Immature natural killer cell (primary cell): Measurements from ENCODE around the gene ST7L. TPM values are rescaled to one million over a fixed set of nuclear protein-coding genes. Genes with fewer than 3 reads are reported as not detected.

Experiments
- DNase-seq, 3 donors: peaks; one replicate each; pipeline ENCODE4 v3.0.0; 2022; ENCODE audit warnings: mixed read lengths in 1 of 3
- H3K27ac Mint-ChIP-seq, 6 donors: one replicate each; pipeline ENCODE4 v1.8.0; 2020; ENCODE audit warnings: mixed read lengths in 6 of 6, mild to moderate bottlenecking in 5 of 6, inconsistent platforms in 4 of 6, moderate library complexity in 3 of 6
- H3K27me3 Mint-ChIP-seq, 3 donors: one replicate each; pipeline ENCODE4 v1.8.0; 2020 to 2021; ENCODE audit warnings: low read depth in 3 of 3, mild to moderate bottlenecking in 3 of 3, mixed read lengths in 3 of 3, moderate library complexity in 3 of 3, inconsistent platforms in 1 of 3
- H3K36me3 Mint-ChIP-seq, 3 donors: one replicate each; pipeline ENCODE4 v1.8.0; 2020; ENCODE audit warnings: mixed read lengths in 3 of 3, inconsistent platforms in 2 of 3, mild to moderate bottlenecking in 2 of 3
- H3K4me1 Mint-ChIP-seq, 2 donors: one replicate each; pipeline ENCODE4 v1.8.0; 2020; ENCODE audit warnings: inconsistent platforms in 2 of 2, mild to moderate bottlenecking in 2 of 2, mixed read lengths in 2 of 2, moderate library complexity in 1 of 2
- H3K4me3 Mint-ChIP-seq, 5 donors: one replicate each; pipeline ENCODE4 v1.8.0; 2020; ENCODE audit warnings: mild to moderate bottlenecking in 5 of 5, mixed read lengths in 5 of 5, inconsistent platforms in 3 of 5, moderate library complexity in 3 of 5
- H3K9me3 Mint-ChIP-seq, 6 donors: one replicate each; pipeline ENCODE4 v1.8.0; 2020; ENCODE audit warnings: mild to moderate bottlenecking in 6 of 6, mixed read lengths in 6 of 6, inconsistent platforms in 4 of 6, moderate library complexity in 3 of 6
- polyA plus RNA-seq, 3 donors: library from polyadenylated mRNA; unstranded; fragments of 300-500 nt; fragmentation: Illumina TruSeq; gene quantifications; one replicate each; pipeline ENCODE4 v1.2.3, GENCODE V29; 2021

The ST7L gene
- polyA plus RNA-seq, 3 donors from 2014 or later, result 8.4 to 15.2 (median 11.4) TPM

DNA sequence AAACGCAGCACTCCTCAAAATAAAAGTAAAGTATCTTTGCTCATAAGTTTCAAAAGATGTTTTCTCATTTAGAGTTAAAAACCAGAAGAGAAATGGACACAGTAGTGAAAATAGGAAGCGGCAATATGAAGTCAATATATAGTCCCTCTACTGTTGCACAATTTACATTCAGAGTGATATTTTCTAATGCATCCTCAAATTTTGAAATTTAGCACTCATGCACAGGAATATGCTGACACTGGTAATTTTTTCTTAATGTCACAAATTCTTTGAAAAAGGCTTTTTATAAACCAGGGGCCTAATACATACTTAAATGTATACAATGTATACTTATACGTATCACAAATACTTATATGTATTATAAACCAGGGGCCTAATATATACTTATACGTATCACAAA, 19.5 kb downstream of the ST7L start:
- H3K4me3 Mint-ChIP-seq, result no peak overlapping the region
- H3K36me3 Mint-ChIP-seq, result peaks cover 8 to 12% (median 10%) of the 10 kb centered on the region in 3 donors
- no peaks in the 10 kb centered on the region for H3K27me3 Mint-ChIP-seq
- H3K9me3 Mint-ChIP-seq, result no peaks in the 10 kb centered on the region
- H3K4me1 Mint-ChIP-seq, result no peaks in the 10 kb centered on the region
- no peak overlapping the region for H3K27ac Mint-ChIP-seq
- no peak for DNase-seq

DNA sequence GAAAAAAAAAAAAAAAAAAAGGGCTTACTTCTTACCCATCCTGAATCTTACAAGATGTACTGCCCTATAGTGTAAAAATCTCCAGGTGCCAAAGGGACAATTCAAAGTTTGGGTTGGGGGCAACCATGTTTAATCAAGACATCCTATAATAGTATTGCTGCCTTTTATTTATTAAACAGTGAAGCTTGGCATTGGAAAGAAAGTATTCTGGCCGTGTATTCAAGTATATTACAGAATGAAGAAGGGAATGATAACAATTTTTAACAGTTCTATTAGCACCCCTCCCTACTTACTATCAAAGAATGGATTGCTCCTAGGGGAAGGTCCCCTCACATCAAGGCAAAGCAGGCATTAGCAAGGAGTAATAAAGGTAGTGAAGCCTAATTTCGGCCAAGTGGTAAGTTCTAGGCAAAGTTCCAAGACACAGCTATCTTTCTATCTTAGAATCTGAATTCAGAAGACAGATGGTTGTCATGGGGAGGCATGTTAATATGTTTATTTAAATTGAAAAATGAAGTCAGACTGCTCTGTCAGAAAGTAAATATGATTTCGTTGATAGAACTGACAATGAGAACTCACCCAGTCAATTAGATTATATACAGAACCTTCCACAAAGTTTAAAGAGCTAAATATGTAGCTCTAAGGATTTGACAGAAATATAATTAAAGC, 24.6 kb downstream of the ST7L start:
- peaks cover 0 to 2% (median 0%) of the 10 kb centered on the region in 6 donors for H3K9me3 Mint-ChIP-seq
- H3K4me3 Mint-ChIP-seq, result no peak overlapping the region
- H3K27ac Mint-ChIP-seq, result no peak overlapping the region
- no peaks in the 10 kb centered on the region for H3K27me3 Mint-ChIP-seq
- H3K4me1 Mint-ChIP-seq, result no peaks in the 10 kb centered on the region
- peaks cover 10 to 19% (median 14%) of the 10 kb centered on the region in 3 donors for H3K36me3 Mint-ChIP-seq
- no peak for DNase-seq

- H3K27me3 Mint-ChIP-seq, result peaks cover 0 to 2% (median 0%) of the 10 kb centered on the region in 3 donors
- no peak for DNase-seq
- H3K4me3 Mint-ChIP-seq, result no peak overlapping the region
- H3K9me3 Mint-ChIP-seq, result peaks cover 0 to 2% (median 0%) of the 10 kb centered on the region in 6 donors
- no peak overlapping the region for H3K27ac Mint-ChIP-seq
- no peaks in the 10 kb centered on the region for H3K4me1 Mint-ChIP-seq
- H3K36me3 Mint-ChIP-seq, result peaks cover 14 to 28% (median 27%) of the 10 kb centered on the region in 3 donors
These were observed 29.2 kb downstream of the ST7L start for GRCh38 chr1:112589766-112590165.

DNA sequence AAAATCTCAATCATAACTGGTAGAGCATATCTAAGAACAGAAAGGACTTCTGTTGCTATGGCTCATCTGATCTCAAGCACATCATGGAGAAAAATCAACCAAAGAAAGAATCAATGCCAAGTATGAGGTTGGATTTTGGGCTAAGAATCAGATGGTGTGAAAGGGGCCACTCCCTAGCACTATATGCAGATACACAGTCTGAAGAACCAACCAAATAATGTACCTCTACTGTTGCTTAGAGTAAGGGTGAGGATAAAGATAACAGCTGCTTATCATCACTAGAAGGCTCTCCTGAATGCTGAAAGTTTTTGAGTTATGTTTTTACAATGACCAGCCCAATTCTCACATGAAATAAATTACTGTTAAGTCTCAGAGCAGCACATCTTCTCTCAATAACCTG, 35.6 kb downstream of the ST7L start:
- no peak overlapping the region for H3K27ac Mint-ChIP-seq
- no peak overlapping the region for H3K4me3 Mint-ChIP-seq
- H3K36me3 Mint-ChIP-seq, result peaks cover 0 to 22% (median 11%) of the 10 kb centered on the region in 3 donors
- no peak for DNase-seq
- H3K4me1 Mint-ChIP-seq, result no peaks in the 10 kb centered on the region
- H3K27me3 Mint-ChIP-seq, result peaks cover 0 to 2% (median 0%) of the 10 kb centered on the region in 3 donors
- no peaks in the 10 kb centered on the region for H3K9me3 Mint-ChIP-seq

GRCh38 chr1:112581586-112582192, 37.3 kb downstream of the ST7L start:
- peaks cover 0 to 26% (median 16%) of the 10 kb centered on the region in 3 donors for H3K36me3 Mint-ChIP-seq
- no peaks in the 10 kb centered on the region for H3K27me3 Mint-ChIP-seq
- no peak for DNase-seq
- no peak overlapping the region for H3K4me3 Mint-ChIP-seq
- no peaks in the 10 kb centered on the region for H3K4me1 Mint-ChIP-seq
- H3K27ac Mint-ChIP-seq, result no peak overlapping the region
- no peaks in the 10 kb centered on the region for H3K9me3 Mint-ChIP-seq

DNA sequence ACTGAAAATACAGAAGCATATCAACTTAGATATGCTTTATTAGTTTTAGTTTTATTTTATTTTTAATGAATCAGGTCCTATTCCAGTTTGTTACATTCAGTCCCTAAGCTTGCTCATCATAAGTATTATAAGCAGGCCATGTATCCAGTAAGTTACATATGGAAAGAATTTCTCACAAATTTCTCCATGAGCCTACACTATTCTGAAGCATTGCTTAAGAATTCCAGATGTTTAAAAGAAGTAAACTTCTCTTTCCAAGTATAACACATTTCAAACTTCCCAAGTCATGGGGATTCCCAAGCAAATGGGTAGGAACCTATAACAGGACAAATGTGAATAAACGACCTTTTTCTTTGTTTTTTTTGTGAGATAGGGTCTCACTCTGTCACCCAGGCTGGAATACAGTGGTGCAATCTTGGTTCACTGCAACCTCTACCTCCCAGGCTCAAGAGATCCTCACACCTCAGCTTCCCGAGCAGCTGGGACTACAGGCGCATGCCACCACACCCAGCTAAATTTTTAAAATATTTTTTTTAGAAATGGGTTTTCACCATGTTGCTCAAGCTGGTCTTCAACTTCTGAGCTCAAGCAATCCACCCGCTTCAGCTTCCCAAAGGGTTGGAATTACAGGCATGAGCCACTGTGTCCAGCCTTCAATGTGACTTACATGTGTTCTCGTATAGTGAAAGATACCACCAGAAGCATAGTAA, 39.0 kb downstream of the ST7L start:
- H3K4me3 Mint-ChIP-seq, result no peak overlapping the region
- H3K9me3 Mint-ChIP-seq, result no peaks in the 10 kb centered on the region
- no peak overlapping the region for H3K27ac Mint-ChIP-seq
- H3K4me1 Mint-ChIP-seq, result no peaks in the 10 kb centered on the region
- peaks cover 7 to 36% (median 29%) of the 10 kb centered on the region in 3 donors for H3K36me3 Mint-ChIP-seq
- DNase-seq, result no peak
- no peaks in the 10 kb centered on the region for H3K27me3 Mint-ChIP-seq

DNA sequence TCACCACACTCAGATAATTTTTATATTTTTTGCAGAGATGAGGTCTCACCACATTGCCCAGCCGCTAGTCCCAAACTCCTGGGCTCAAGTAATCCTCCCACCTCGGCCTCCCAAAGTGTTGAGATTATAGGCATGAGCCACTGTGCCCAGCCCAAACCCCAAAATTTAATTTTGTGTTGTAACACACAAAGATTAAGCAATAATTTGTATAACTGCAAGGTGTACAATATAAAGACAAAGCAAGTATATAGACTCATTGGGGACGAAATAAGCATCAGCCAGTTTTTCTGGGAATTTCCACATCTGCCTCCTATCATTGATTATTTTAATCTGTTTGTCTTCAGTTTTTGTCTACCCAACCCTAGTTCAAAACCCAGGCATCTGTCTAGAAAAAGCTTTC, 42.7 kb downstream of the ST7L start:
- no peak for DNase-seq
- Mint-ChIP-seq H3K4me1 (no peaks in the 10 kb centered on the region), H3K9me3 (no peaks in the 10 kb centered on the region), H3K27ac (no peak overlapping the region), H3K27me3 (no peaks in the 10 kb centered on the region), H3K4me3 (no peak overlapping the region), H3K36me3 (peaks cover 11 to 34% (median 27%) of the 10 kb centered on the region in 3 donors)

- no peak for DNase-seq
- no peaks in the 10 kb centered on the region for H3K27me3 Mint-ChIP-seq
These were observed 43.7 kb downstream of the ST7L start for GRCh38 chr1:112575154-112575804.

DNA sequence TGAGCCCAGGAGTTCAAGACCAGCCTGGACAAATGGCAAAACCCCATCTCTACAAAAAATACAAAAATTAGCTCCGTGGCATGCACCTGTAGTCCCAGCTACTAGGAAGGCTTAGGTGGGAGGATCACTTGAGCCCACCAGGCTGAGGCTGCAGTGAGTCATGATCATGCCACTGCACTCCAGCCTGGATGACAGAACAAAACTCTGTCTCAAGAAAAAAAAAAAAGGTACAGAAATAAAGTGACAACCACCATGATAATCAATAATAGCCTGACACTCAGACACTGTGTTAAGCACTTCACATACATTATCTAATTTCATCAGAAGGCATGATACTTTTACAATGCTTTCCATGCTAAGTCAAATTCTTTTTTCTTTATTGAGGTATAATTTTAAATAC, 53.1 kb downstream of the ST7L start:
- no peak overlapping the region for H3K4me3 Mint-ChIP-seq
- H3K36me3 Mint-ChIP-seq, result peaks cover 4 to 25% (median 7%) of the 10 kb centered on the region in 3 donors
- H3K27ac Mint-ChIP-seq, result no peak overlapping the region
- H3K4me1 Mint-ChIP-seq, result no peaks in the 10 kb centered on the region
- no peak for DNase-seq
- peaks cover 0 to 2% (median 0%) of the 10 kb centered on the region in 3 donors for H3K27me3 Mint-ChIP-seq
- H3K9me3 Mint-ChIP-seq, result no peaks in the 10 kb centered on the region

More at GRCh38 chr1:112575154-112575804, 43.7 kb downstream of the ST7L start:
- Mint-ChIP-seq H3K36me3 (peaks cover 11 to 31% (median 30%) of the 10 kb centered on the region in 3 donors), H3K4me1 (no peaks in the 10 kb centered on the region), H3K4me3 (no peak overlapping the region), H3K9me3 (no peaks in the 10 kb centered on the region), H3K27ac (no peak overlapping the region)

DNA sequence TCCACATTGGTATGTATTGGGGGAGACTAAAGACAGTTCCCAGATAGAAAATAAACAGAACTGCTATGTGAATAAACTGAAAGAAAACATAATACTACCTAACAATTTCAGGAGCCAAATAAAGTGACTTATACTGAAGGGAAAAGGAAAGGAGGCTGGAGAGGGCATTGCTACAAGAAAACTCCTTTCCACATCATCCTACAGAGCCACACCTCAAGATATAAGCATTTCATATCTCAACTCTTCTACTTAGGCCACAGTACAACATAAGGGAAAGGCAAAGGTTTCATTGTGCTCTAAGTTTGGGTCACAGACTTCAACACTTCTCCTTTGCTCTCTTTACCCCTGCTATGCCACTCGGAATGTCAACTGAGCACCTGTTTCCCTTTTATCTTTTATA, 54.9 kb downstream of the ST7L start:
- Mint-ChIP-seq H3K9me3 (no peaks in the 10 kb centered on the region), H3K36me3 (peaks cover 4 to 18% (median 7%) of the 10 kb centered on the region in 3 donors), H3K4me3 (no peak overlapping the region), H3K4me1 (no peaks in the 10 kb centered on the region), H3K27me3 (peaks cover 0 to 2% (median 0%) of the 10 kb centered on the region in 3 donors), H3K27ac (no peak overlapping the region)
- no peak for DNase-seq

- H3K27ac Mint-ChIP-seq, result no peak overlapping the region
- no peak for DNase-seq
- H3K4me1 Mint-ChIP-seq, result no peaks in the 10 kb centered on the region
- peaks cover 0 to 2% (median 0%) of the 10 kb centered on the region in 3 donors for H3K27me3 Mint-ChIP-seq
- no peaks in the 10 kb centered on the region for H3K9me3 Mint-ChIP-seq
- peaks cover 4 to 16% (median 7%) of the 10 kb centered on the region in 3 donors for H3K36me3 Mint-ChIP-seq
- no peak overlapping the region for H3K4me3 Mint-ChIP-seq
These were observed 55.6 kb downstream of the ST7L start for GRCh38 chr1:112563341-112563740.

DNA sequence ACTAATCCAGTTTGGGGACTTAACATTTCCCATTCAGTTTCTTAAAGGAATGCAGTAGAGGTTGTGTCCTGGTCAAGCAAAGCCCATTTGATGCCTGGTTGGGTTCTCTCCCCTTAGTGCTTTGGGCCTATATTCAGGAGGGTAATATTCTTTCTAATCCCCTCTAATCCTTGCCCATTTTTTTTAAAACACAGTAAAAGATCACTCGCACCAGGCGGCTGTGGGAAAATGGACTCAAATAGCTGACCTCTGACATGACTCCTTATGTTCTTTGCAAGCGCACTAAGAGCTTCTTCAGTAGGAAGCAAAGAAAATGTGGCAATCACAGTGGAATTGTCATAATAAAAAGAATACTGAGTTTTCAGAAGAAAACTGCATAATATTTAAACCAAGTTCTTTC, 60.3 kb downstream of the ST7L start:
- no peaks in the 10 kb centered on the region for H3K4me1 Mint-ChIP-seq
- DNase-seq, result no peak
- H3K9me3 Mint-ChIP-seq, result no peaks in the 10 kb centered on the region
- H3K36me3 Mint-ChIP-seq, result peaks cover 0 to 10% (median 10%) of the 10 kb centered on the region in 3 donors
- H3K27me3 Mint-ChIP-seq, result peaks cover 0 to 2% (median 0%) of the 10 kb centered on the region in 3 donors
- H3K27ac Mint-ChIP-seq, result no peak overlapping the region
- no peak overlapping the region for H3K4me3 Mint-ChIP-seq

- DNase-seq, result no peak
- Mint-ChIP-seq H3K27me3 (no peaks in the 10 kb centered on the region), H3K36me3 (peaks cover 0 to 10% (median 7%) of the 10 kb centered on the region in 3 donors), H3K27ac (no peak overlapping the region), H3K4me3 (no peak overlapping the region), H3K9me3 (no peaks in the 10 kb centered on the region), H3K4me1 (no peaks in the 10 kb centered on the region)
These were observed 61.6 kb downstream of the ST7L start for GRCh38 chr1:112557385-112557784.

GRCh38 chr1:112554411-112554810, 64.5 kb downstream of the ST7L start:
- DNase-seq, result no peak
- H3K27ac Mint-ChIP-seq, result no peak overlapping the region
- no peak overlapping the region for H3K4me3 Mint-ChIP-seq
- no peaks in the 10 kb centered on the region for H3K9me3 Mint-ChIP-seq
- no peaks in the 10 kb centered on the region for H3K4me1 Mint-ChIP-seq
- H3K36me3 Mint-ChIP-seq, result peaks cover 4 to 13% (median 12%) of the 10 kb centered on the region in 3 donors
- H3K27me3 Mint-ChIP-seq, result no peaks in the 10 kb centered on the region
